NCI-H2227 (cell line): ENCODE measurements around the gene POLR2E.

ENCODE experiments used
- DNase-seq: peaks from one replicate; lab custom pipeline; 2025; ENCODE audit not compliant: unreplicated experiment; lab: John Stamatoyannopoulos, UW

Gene POLR2E

GRCh38 chr19:1098177-1099051 is 3.2 kb upstream of the POLR2E start:
- DNase-seq, result no peak

GRCh38 chr19:1097810-1098176 is 2.6 kb upstream of the POLR2E start:
- no peak for DNase-seq

- no peak for DNase-seq
These were observed 559 bp downstream of the POLR2E start for GRCh38 chr19:1094655-1094977.

- no peak for DNase-seq
These were observed 1.2 kb downstream of the POLR2E start for GRCh38 chr19:1093811-1094553.

- no peak for DNase-seq
These were observed 1.8 kb downstream of the POLR2E start for GRCh38 chr19:1093330-1093729.

- no peak for DNase-seq
These were observed 3.5 kb downstream of the POLR2E start for GRCh38 chr19:1091544-1092175.

- DNase-seq, result no peak
These were observed 4.2 kb downstream of the POLR2E start for GRCh38 chr19:1090731-1091543.

- DNase-seq, result no peak
These were observed 5.3 kb downstream of the POLR2E start for GRCh38 chr19:1089891-1090290.

GRCh38 chr19:1089126-1089771 is 5.9 kb downstream of the POLR2E start:
- no peak for DNase-seq

- no peak for DNase-seq
These were observed 6.7 kb downstream of the POLR2E start for GRCh38 chr19:1088416-1089010.

- DNase-seq, result no peak
These were observed 7.3 kb downstream of the POLR2E start for GRCh38 chr19:1087813-1088415.

GRCh38 chr19:1086613-1087012 is 8.6 kb downstream of the POLR2E start:
- no peak for DNase-seq

- no peak for DNase-seq
These were observed 9.3 kb downstream of the POLR2E start for GRCh38 chr19:1085676-1086442.

GRCh38 chr19:1085053-1085658 is 10.0 kb downstream of the POLR2E start:
- no peak for DNase-seq

GRCh38 chr19:1084024-1084868 is 10.9 kb downstream of the POLR2E start:
- no peak for DNase-seq

GRCh38 chr19:1082928-1083816 is 12.0 kb downstream of the POLR2E start:
- DNase-seq, result no peak
